Body of pancreas (tissue), 4 donors: ENCODE measurements around the gene KCNH8.

Experiments used
- CTCF ChIP-seq, 7 experiments: fragments of 450-650 bp in 4 of 7; fragments of 200-600 bp in 3 of 7; sonication (generic) in 3 of 7; IDR thresholded peaks; one replicate each; pipeline ENCODE4 v1.5.1; 2016 to 2019; ENCODE audit warnings: antibody characterized with exemption in 7 of 7
- POLR2A ChIP-seq, 3 donors: fragments of 450-650 bp; IDR thresholded peaks; one replicate each; pipeline ENCODE4 v1.6.1; 2016; ENCODE audit warnings: antibody characterized with exemption in 3 of 3, mild to moderate bottlenecking in 2 of 3

DNA sequence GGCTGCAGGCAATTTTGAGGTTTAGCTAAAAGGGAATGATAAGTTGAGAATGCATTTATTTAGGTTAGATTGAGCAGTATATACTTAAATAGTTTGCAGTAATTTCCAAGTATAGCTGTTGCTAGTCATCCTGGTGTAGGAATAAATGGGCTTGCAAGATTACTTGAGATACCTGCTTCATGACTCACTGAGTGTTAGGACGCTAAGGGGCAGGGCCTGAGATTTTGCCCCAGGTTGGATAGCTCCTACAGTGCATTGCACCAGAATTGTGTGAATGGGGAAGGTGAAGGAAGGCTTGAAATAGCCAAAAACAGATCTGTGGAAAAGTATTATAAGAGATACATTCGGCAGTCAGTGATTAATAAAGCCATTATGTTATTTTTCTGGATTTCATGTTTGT is 72.8 kb downstream of the KCNH8 start:
- TF ChIP-seq CTCF (IDR thresholded peaks at IDR 0.05) (no peak), POLR2A (IDR thresholded peaks at IDR 0.05) (no peak)
